Measurements from ENCODE around the gene CXCL1.

DNA sequence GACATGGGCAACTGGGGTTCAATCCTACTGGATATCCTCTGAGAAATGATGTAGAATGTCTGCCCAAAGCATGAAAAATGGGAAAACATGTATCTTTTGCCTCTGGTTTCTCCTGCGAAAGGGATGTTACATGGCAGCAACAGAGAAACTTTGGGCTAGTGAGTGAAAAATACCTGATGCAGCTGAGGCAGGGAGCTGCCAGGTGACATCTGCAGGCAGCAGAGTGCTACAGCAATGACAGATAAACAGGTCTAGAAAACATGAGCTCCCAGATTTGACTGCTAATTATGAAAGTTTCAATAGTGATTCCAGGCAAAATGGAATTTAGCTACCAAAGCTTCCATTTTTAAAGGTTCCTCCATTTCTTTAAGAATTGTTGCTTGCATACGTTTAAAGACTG, 4.8 kb upstream of the CXCL1 start:
- no peak for TF ChIP-seq POLR2A (IDR thresholded peaks at IDR 0.05)
- TF ChIP-seq, protein P1, sequence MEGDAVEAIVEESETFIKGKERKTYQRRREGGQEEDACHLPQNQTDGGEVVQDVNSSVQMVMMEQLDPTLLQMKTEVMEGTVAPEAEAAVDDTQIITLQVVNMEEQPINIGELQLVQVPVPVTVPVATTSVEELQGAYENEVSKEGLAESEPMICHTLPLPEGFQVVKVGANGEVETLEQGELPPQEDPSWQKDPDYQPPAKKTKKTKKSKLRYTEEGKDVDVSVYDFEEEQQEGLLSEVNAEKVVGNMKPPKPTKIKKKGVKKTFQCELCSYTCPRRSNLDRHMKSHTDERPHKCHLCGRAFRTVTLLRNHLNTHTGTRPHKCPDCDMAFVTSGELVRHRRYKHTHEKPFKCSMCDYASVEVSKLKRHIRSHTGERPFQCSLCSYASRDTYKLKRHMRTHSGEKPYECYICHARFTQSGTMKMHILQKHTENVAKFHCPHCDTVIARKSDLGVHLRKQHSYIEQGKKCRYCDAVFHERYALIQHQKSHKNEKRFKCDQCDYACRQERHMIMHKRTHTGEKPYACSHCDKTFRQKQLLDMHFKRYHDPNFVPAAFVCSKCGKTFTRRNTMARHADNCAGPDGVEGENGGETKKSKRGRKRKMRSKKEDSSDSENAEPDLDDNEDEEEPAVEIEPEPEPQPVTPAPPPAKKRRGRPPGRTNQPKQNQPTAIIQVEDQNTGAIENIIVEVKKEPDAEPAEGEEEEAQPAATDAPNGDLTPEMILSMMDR (IDR thresholded peaks at IDR 0.05) = no peak
